Activated T-helper 1 cell treated with anti-CD3 and anti-CD28 coated beads, Interleukin-12 subunit alpha, Interleukin-12 subunit beta, Interleukin-2, Interleukin-4 antibody, amounts not matched to agents 30 ng/mL and 10 ng/mL and 1 ng/mL, durations not matched to agents 14 hours and 24 hours and 36 hours (primary cell): ENCODE data around the gene XPC. TPM values are rescaled to one million over a fixed set of nuclear protein-coding genes. Genes with fewer than 3 reads are reported as not detected.
A peak's percentile ranks its signal among the peaks of the same experiment; 100 is the strongest.

Experiments
- DNase-seq: peaks from one replicate; pipeline ENCODE4 v3.0.0; 2021; ENCODE audit warnings: low spot score
- H3K27ac Mint-ChIP-seq: one replicate; pipeline ENCODE4 v1.8.0; 2021; ENCODE audit warnings: mild to moderate bottlenecking, mixed read lengths
- H3K27me3 Mint-ChIP-seq: one replicate; pipeline ENCODE4 v1.8.0; 2022; ENCODE audit warnings: mild to moderate bottlenecking, moderate library complexity, mixed read lengths; ENCODE audit not compliant: insufficient read depth
- H3K36me3 Mint-ChIP-seq: one replicate; pipeline ENCODE4 v1.8.0; 2021; ENCODE audit warnings: low read depth, mixed read lengths
- H3K4me1 Mint-ChIP-seq: one replicate; pipeline ENCODE4 v1.8.0; 2021; ENCODE audit warnings: low read depth, mixed read lengths
- H3K4me3 Mint-ChIP-seq: one replicate; pipeline ENCODE4 v1.8.0; 2021; ENCODE audit warnings: mild to moderate bottlenecking, moderate library complexity, mixed read lengths
- H3K9me3 Mint-ChIP-seq: one replicate; pipeline ENCODE4 v1.8.0; 2021; ENCODE audit warnings: mixed read lengths
- intact Hi-C: fragments of 100-400 bp; cut with micrococcal nuclease; formaldehyde crosslinking; loops from one replicate; pipeline ENCODE4 v1.15.1; 2024
- total RNA-seq: library from RNA; stranded (reverse); gene quantifications from 2 replicates; pipeline ENCODE4 v1.2.3, GENCODE V29; 2022

The XPC gene
- total RNA-seq, 1 donor from 2014 or later: 34.1 TPM

DNA sequence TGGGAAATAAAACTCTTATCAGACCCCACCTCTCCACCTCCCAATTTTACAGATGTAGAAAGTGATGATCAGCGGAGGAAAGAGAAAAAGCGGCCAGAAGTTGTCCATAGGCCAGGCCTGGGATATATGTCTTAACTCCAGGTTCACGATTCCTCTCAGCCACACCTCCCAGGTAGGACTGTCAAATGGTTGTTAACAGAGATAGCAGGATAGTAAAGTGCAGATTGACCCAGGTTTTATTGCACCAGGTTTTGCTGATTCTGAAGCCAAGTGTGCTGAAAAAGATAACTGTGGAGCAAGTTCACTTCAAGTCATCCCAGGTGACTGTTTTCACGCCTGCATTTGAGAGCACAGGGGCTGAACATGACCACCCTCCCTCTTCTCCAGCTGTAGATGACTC, 36.4 kb upstream of the XPC start:
- Mint-ChIP-seq H3K36me3 (no peaks in the 10 kb centered on the region), H3K27ac (no peak overlapping the region), H3K4me3 (no peak overlapping the region), H3K27me3 (peaks cover 3% of the 10 kb centered on the region), H3K4me1 (no peaks in the 10 kb centered on the region), H3K9me3 (no peaks in the 10 kb centered on the region)
- intact Hi-C loops: no loop called here
- DNase-seq: no peak

DNA sequence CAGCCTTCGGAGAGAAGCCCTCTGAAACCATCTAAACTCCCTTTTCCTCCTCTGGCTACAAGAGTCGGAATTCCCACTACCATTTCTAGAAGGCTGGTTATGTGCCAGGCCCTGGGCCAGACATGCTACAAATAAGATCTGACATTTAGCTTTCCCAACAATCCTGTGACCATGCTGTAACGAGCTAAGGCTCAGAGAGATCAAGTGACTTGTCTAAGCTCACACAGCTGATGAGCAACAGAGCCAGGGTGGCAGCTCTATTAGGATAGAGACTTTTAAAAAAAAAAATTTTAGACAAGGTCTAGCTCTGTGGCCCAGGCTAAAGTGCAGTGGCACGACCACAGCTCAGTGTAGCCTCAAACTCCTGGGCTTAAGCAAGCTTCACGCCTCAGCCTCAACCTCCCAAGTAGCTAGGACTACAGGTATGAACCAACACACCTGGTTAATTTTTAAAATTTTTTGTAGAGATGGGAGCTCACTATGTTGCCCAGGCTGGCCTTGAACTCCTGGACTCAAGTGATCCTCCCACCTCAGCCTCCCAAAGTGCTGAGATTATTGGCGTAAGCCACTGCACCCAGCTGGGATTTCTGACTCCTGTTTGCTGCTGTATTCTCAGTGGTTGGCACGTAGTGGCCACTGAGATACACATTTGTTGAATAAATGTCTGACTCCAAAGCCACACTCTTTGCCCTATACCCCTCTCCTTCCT, 34.8 kb upstream of the XPC start:
- intact Hi-C loops: no loop called here
- H3K4me3 Mint-ChIP-seq: no peak overlapping the region
- no peaks in the 10 kb centered on the region for H3K36me3 Mint-ChIP-seq
- H3K27me3 Mint-ChIP-seq: peaks cover 3% of the 10 kb centered on the region
- no peaks in the 10 kb centered on the region for H3K9me3 Mint-ChIP-seq
- no peak for DNase-seq
- H3K27ac Mint-ChIP-seq: no peak overlapping the region
- no peaks in the 10 kb centered on the region for H3K4me1 Mint-ChIP-seq

DNA sequence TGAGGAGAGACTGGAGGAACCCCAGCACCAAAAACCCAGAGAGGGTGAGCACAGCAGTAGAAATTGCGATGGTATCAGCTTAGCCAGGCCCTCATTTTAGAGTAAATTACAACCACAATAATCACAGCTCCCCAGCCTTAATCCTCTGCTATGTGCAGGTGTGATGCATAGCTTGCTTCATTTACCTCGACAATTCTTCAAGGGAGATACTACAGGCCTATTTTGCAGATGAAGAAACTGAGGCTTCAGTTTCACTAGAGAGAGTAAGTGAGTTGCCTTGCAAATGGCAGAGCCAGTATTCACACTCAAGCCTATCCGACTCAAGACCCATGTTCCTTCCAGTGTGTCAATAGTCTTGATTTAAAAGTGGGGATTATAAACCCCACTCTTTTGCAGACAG, 33.6 kb upstream of the XPC start:
- H3K4me1 Mint-ChIP-seq: no peaks in the 10 kb centered on the region
- no peaks in the 10 kb centered on the region for H3K9me3 Mint-ChIP-seq
- H3K27ac Mint-ChIP-seq: no peak overlapping the region
- H3K27me3 Mint-ChIP-seq: peaks cover 3% of the 10 kb centered on the region
- no peak overlapping the region for H3K4me3 Mint-ChIP-seq
- intact Hi-C loops: no loop called here
- H3K36me3 Mint-ChIP-seq: no peaks in the 10 kb centered on the region
- no peak for DNase-seq

DNA sequence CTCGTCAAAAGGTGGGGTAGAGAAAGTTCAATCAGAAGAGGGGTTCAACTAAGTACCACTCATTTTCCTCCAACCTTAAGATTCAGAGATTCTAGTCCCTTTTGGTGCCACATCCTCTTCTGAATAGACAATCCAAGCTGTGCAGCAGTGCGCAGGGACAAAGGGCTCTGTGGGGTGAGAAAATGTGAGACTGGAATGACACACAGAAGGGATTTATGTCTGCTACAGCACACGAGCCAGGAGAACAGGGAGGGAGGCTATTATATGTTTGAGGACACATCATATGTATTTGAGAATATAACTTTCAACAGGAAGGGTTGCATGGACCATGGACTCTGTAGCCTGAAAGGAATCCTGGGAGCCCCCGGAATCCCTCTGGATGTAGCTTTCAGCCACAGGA, 33.2 kb upstream of the XPC start:
- no peaks in the 10 kb centered on the region for H3K36me3 Mint-ChIP-seq
- DNase-seq: no peak
- H3K4me1 Mint-ChIP-seq: no peaks in the 10 kb centered on the region
- H3K27ac Mint-ChIP-seq: no peak overlapping the region
- intact Hi-C loops: no loop called here
- peaks cover 3% of the 10 kb centered on the region for H3K27me3 Mint-ChIP-seq
- no peaks in the 10 kb centered on the region for H3K9me3 Mint-ChIP-seq
- H3K4me3 Mint-ChIP-seq: no peak overlapping the region

DNA sequence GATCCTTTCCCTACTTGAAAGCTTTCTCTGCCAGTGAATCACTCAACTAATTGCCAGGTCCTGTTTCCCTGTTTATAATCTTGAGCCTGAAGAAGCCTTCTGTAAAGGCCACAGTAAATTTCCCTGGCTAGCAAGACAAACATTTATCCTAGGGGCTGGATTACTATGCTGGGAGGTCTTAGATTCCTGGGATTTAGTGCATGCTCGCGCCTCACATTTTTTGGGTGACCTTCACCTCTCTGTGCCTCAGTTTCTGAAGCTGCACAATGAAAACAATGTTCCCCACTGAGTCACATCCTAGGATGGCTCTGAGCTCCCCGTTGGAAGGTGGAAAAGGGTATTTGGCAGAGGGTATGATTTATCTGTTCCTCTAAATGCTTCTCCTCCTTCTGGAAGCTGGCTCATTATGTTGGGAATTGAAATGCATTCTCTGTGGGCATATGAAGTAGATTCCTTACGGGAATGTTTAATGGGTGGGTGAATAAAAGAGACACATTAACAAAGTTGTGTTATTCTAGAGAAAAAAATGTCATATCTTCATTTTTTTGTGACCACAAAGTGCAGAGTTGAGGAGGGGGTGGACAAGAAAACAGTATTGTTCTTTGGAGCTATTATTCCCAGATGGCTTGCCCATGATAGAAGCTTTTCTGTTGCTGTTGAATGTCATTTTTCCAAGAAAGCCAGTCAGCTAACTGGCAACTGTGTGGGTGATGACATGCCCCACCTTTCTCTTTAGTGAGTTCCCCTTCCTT, 32.6 kb upstream of the XPC start:
- Mint-ChIP-seq H3K4me1 (no peaks in the 10 kb centered on the region), H3K36me3 (no peaks in the 10 kb centered on the region), H3K4me3 (no peak overlapping the region), H3K9me3 (no peaks in the 10 kb centered on the region), H3K27ac (no peak overlapping the region), H3K27me3 (peaks cover 3% of the 10 kb centered on the region)
- no peak for DNase-seq
- intact Hi-C loops: no loop called here

DNA sequence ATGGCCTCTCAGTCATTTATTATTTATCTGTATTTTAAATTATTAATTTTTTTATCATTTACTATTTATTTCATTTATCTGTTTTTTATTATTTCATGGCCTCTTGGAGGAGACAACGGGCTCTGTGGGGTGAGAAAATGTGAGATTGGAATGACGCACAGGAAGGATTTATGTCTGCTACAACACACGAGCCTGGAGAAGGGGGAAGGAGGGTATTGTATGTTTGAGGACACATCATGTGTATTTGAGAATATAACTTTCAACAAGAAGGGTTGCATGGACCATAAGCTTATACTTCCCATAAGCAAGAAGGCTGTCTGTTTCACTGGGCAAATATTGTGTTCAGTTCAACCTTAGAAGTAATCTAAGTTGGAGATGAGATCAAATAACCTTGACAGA, 31.9 kb upstream of the XPC start:
- no peak overlapping the region for H3K27ac Mint-ChIP-seq
- no peaks in the 10 kb centered on the region for H3K9me3 Mint-ChIP-seq
- no peaks in the 10 kb centered on the region for H3K4me1 Mint-ChIP-seq
- peaks cover under 1% of the 10 kb centered on the region for H3K27me3 Mint-ChIP-seq
- DNase-seq: no peak
- H3K36me3 Mint-ChIP-seq: no peaks in the 10 kb centered on the region
- H3K4me3 Mint-ChIP-seq: no peak overlapping the region
- intact Hi-C loops: no loop called here

DNA sequence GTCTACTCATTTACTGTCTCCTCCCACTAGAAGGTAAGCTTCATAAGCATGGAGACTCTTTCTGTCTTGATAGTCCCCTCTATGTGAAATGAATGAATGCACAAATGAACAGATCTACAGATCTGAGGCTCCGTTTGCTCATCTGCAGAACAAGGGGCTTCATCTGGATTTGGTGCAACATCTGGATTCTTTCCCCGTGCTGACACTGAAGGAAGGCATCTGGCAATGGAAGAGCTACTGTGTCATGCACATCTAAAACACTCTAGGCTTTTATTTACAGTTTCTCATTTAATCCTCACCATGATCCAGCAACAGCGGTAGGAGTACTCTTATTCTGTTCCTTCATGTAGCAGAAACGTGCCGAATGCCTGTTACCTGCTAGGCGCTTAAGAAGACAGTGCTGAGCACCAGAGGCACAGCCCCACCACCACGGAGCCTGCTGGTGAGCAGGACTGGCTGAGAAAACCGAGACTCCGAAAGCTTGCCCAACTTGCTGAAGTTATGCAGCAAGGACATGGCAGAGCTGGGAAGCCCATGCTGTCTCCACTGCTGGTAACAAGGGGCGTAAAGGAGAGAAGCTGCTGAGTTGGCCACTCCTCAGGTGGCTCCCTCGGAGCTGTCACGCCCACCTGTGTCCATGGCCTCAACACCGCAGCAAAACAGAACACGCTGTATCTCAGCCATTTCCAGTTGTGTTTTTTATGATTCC, 31.3 kb upstream of the XPC start:
- Mint-ChIP-seq H3K4me3 (no peak overlapping the region), H3K27me3 (no peaks in the 10 kb centered on the region), H3K9me3 (no peaks in the 10 kb centered on the region), H3K27ac (no peak overlapping the region), H3K4me1 (no peaks in the 10 kb centered on the region), H3K36me3 (no peaks in the 10 kb centered on the region)
- DNase-seq: no peak
- intact Hi-C loops: no loop called here

DNA sequence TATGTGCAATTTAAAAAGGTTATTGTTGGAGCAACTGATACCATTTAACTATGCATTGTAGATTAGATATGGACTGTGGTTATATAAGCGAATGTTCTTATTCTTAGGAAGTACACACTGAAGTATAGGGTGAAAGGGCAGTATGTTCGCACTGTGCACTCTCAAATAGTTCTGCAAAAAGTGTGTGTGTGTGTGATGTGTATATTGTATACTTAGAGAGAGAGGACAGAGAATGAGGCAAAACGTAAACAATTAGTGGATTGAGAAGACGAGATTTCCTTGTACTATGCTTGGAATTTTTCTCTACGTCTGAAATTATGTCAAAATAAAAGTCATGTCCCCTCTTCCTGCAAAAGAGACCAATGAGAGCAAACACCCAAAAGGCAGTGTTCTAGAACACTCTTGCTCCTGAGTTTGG, 30.6 kb upstream of the XPC start:
- Mint-ChIP-seq H3K27me3 (no peaks in the 10 kb centered on the region), H3K4me1 (no peaks in the 10 kb centered on the region), H3K9me3 (no peaks in the 10 kb centered on the region), H3K27ac (no peak overlapping the region), H3K4me3 (no peak overlapping the region), H3K36me3 (no peaks in the 10 kb centered on the region)
- intact Hi-C loops: no loop called here
- DNase-seq: no peak

DNA sequence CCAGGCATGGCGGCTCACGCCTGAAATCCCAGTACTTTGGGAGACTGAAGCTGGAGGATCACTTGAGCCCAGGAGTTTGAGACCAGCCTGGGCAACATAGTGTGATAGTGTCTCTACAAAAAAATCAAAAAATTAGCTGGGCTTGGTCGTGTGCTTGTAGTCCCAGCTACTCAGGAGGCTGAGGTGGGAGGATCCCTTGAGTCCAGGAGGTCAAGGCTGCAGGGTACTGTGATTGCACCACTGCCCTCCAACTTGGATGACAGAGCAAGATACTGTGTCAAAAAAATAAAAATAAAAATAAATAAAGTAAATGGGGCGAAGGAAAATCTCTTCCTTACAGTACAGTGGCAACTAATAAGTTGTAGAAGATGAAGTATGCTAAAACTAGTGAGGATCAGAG, 29.8 kb upstream of the XPC start:
- no peak overlapping the region for H3K4me3 Mint-ChIP-seq
- no peak overlapping the region for H3K27ac Mint-ChIP-seq
- no peak for DNase-seq
- no peaks in the 10 kb centered on the region for H3K27me3 Mint-ChIP-seq
- peaks cover 3% of the 10 kb centered on the region for H3K4me1 Mint-ChIP-seq
- no peaks in the 10 kb centered on the region for H3K36me3 Mint-ChIP-seq
- intact Hi-C loops: no loop called here
- no peaks in the 10 kb centered on the region for H3K9me3 Mint-ChIP-seq

DNA sequence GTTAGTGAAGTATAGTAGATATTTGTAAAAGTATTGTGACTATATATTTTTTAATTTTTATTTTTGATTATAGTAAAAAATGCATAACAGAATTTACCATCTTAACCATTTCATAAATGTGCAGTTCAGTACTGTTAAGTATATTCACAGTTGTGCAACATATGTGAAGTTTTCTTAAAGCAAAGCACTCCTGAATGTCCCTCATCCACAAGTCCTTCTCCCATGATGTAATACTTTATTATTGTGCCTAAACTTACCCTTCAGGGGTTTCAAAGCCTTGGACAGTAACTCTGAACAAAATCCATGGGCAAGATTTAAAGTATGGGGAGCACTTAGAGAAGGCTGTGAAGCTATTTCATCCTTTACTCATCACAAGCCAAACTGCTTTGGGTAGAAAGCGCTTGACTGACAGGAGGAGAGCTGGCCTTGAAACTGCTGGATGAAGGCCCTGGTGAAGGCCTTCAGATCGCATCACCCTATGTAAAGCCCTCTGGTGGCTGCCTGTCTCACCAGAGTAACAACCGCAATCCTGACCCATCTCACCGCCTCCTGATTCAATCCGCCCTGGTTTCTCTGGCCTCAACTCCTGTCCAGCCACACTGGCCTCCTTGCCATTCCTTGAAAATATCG, 28.3 kb upstream of the XPC start:
- intact Hi-C loops: no loop called here
- no peak overlapping the region for H3K27ac Mint-ChIP-seq

DNA sequence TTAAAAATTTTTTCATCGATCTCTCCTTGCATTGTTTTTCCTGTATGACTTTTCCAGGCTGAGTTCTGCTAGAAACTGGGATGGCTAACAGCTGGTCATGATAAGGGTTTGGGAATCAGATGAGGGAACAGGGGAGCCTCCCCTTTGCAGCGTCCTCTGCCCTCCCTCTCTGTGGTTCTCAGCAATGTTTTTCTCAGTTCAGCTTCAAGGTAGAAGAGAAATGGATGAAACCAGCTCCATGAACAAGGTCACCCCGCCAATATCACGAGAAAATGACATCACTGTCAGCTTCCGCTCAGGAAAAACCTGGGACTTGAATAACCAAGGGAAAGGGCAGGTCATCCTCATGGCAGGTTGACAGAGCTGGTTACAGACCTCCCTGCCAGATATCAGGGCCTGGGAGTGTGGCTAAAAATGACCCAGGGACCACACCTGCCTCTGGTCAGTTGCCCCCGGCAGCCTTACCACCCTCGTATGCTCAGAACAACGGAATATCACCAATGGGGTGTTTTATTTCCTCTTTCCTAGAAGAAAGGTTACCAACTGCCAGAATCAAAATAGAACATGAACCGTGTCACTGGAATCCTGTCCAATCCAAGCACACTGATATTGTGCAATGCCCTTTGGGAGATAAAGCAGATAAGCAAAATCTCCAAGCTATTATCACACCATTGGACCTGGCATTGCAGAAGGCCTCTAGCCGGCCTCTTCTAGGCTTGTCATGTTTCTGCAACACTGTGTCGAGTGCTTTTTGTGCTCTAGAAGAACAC, 26.3 kb upstream of the XPC start:
- Mint-ChIP-seq H3K4me1 (peaks cover 4% of the 10 kb centered on the region), H3K27ac (no peak overlapping the region), H3K36me3 (peaks cover 3% of the 10 kb centered on the region), H3K27me3 (no peaks in the 10 kb centered on the region), H3K4me3 (no peak overlapping the region), H3K9me3 (no peaks in the 10 kb centered on the region)
- intact Hi-C loops: no loop called here
- no peak for DNase-seq

More for the DNA sequence above, 28.3 kb upstream of the XPC start:
- H3K4me1 Mint-ChIP-seq: peaks cover 4% of the 10 kb centered on the region
- no peaks in the 10 kb centered on the region for H3K36me3 Mint-ChIP-seq
- DNase-seq: no peak
- H3K27me3 Mint-ChIP-seq: no peaks in the 10 kb centered on the region
- no peak overlapping the region for H3K4me3 Mint-ChIP-seq
- H3K9me3 Mint-ChIP-seq: no peaks in the 10 kb centered on the region

DNA sequence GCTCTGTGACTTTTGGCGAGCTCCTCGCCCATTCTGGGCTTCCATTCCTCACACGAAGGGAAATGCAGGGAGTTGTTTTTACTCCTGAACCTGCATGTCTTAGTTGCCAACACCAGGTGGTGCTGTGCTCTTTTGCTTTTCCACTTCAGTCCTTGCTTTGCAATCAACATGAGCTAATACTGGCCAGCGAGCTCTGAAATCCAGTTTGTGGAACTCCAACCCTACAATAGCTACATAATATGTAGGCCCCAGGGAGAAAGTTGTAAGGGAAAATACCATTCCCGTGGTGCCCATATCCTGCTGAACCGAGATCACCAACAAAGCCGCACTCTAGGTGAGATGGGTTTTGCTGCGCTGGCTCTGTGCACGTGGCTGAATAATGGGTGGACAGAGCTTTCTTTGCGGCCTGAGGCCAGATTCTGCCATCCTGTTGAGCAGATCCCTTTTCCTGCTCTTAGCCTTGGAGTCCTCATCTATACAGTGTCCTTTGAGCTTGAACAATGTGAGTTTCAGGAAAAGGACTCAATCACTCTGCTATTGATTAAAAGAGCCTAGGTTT, 25.2 kb upstream of the XPC start:
- Mint-ChIP-seq H3K4me3 (no peak overlapping the region), H3K27me3 (no peaks in the 10 kb centered on the region), H3K27ac (no peak overlapping the region), H3K36me3 (peaks cover 8% of the 10 kb centered on the region), H3K9me3 (no peaks in the 10 kb centered on the region), H3K4me1 (peaks cover 4% of the 10 kb centered on the region)
- peak; percentile 11 for DNase-seq
- intact Hi-C loops: loop anchor here (1.0 kb wide), 2 partner anchors 265 to 718 kb away; no protein-coding TSS in a partner anchor
